Measurements from ENCODE around the gene GBF1. TPM values are rescaled to one million over a fixed set of nuclear protein-coding genes. Genes with fewer than 3 reads are reported as not detected.
"Not testable (repeated sequence)": the region's sequence is repeated elsewhere in the genome, so short reads cannot be mapped to it uniquely, and the experiment has no call there.

Gene GBF1
- total RNA-seq, 4 donors from 2014 or later, result 73.4 to 98.5 (median 95.8) TPM

DNA sequence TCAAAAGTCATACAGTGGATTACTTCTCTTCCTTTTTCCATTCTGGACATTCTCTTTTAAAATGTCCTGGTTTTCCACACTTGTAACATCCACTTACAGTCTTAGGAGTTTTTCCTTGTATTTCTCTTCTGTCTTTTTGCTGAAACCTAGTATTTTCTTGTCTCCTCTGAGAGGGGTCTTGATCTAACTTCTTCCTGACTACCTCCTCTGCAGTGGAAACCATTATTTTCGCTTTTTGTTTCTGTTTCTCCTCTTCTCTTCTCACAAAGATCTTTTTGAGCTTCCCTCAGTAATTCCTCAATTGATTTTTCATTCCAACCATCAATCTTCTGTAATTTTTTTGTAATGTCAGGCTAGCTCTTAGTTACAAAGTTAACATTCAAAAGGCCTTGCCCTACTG is 42.9 kb upstream of the GBF1 start:
- no peak overlapping the region for H3K4me3 ChIP-seq
- H3K27me3 ChIP-seq, result no peaks in the 10 kb centered on the region
- H3K36me3 ChIP-seq, result no peaks in the 10 kb centered on the region
- peaks cover 0 to 11% (median 3%) of the 10 kb centered on the region in 4 donors for H3K9me3 ChIP-seq
- no peaks in the 10 kb centered on the region for H3K4me1 ChIP-seq
- no peak for DNase-seq
- no peak overlapping the region for H3K27ac ChIP-seq
- TF ChIP-seq, protein P1, sequence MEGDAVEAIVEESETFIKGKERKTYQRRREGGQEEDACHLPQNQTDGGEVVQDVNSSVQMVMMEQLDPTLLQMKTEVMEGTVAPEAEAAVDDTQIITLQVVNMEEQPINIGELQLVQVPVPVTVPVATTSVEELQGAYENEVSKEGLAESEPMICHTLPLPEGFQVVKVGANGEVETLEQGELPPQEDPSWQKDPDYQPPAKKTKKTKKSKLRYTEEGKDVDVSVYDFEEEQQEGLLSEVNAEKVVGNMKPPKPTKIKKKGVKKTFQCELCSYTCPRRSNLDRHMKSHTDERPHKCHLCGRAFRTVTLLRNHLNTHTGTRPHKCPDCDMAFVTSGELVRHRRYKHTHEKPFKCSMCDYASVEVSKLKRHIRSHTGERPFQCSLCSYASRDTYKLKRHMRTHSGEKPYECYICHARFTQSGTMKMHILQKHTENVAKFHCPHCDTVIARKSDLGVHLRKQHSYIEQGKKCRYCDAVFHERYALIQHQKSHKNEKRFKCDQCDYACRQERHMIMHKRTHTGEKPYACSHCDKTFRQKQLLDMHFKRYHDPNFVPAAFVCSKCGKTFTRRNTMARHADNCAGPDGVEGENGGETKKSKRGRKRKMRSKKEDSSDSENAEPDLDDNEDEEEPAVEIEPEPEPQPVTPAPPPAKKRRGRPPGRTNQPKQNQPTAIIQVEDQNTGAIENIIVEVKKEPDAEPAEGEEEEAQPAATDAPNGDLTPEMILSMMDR (IDR thresholded peaks at IDR 0.05), result no peak
- TF ChIP-seq POLR2A (IDR thresholded peaks at IDR 0.05), result no peak

DNA sequence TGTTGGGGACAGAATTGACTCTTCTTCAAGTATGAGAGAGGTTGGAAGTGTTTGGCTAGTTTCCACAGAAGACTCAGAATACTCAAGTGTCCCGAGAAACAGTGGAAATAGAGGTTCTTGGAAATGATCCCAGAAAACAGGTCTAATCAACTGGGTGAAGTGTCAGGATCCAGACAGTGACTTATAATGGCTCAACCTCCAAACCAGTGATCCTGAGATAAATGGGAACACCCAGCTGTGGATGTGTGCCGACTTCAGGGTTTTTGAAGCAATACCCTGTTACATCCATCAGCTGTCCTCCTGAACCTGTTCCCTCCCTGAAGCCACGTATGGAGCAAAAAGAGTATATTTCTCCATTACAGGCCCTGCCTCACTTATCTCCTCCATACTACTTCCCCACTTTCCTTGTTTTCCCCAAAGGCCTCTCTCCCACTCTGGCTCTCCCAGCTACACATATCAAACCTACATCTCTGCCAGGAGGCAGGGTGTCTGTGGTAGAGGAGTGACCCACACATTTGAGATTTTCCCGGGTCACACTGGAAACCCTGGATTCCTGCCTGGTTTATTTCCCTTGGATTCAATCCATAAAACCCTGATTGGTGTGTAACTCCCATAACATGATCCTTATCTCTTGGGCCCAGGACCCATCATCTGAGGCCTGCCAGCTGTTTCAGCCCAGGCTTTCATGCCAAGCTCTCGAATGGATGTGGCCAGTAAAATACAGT is 36.9 kb upstream of the GBF1 start:
- Histone ChIP-seq H3K4me3 (no peak overlapping the region), H3K27me3 (no peaks in the 10 kb centered on the region), H3K36me3 (no peaks in the 10 kb centered on the region), H3K9me3 (peaks cover 0 to 10% (median 3%) of the 10 kb centered on the region in 4 donors), H3K27ac (no peak overlapping the region), H3K4me1 (no peaks in the 10 kb centered on the region)
- no peak for TF ChIP-seq POLR2A (IDR thresholded peaks at IDR 0.05)
- TF ChIP-seq, protein P1 (IDR thresholded peaks at IDR 0.05), result no peak
- DNase-seq, result no peak

DNA sequence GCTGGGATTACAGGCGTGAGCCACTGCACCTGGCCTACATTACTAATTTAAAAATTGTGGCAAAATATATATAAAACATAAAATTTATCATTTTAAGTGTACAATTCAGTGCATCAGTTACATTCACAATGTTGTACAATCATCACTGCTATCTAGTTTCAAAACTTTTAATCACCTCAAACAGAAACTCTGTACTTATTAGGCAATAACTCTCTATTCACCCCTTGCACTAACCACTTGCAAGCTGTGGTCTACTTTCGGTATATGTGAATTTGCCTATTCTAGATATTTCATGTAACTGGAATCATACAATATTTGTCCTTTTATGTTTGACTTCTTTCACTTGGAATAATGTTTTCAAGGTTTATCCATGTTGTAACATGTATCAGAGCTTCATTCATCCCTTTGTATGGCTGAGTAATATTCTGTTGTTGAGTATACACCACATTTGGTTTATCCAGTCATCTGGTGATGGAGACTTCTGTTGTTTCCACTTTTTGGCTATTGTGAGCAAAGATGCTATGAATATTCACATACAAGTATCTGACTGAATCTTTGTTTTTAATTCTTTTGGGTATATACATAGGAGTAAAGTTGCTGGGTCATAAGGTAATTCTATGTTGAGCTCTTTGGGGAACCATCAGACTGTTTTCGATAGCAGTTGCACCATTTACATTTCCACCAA is 33.6 kb upstream of the GBF1 start:
- no peak overlapping the region for H3K4me3 ChIP-seq
- H3K9me3 ChIP-seq, result no peaks in the 10 kb centered on the region
- no peaks in the 10 kb centered on the region for H3K27me3 ChIP-seq
- H3K4me1 ChIP-seq, result no peaks in the 10 kb centered on the region
- no peaks in the 10 kb centered on the region for H3K36me3 ChIP-seq
- DNase-seq, result no peak
- no peak overlapping the region for H3K27ac ChIP-seq
- TF ChIP-seq POLR2A (IDR thresholded peaks at IDR 0.05), result no peak

DNA sequence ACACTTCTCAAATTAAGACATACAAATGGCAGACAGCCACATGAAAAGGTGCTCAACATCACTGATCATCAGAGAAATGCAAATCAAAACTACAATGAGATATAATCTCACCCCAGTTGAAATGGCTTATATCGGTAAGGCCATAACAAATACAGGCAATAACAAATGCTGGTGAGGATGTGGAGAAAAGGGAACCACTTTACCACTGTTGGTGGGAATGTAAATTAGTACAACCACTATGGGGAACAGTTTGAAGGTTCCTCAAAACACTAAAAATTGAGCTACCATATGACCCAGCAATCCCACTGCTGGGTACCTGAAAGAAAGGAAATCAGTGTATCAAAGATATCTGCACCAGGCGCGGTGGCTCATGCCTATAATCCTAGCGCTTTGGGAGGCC is 31.7 kb upstream of the GBF1 start:
- not testable (repeated sequence) for H3K36me3 ChIP-seq, H3K27me3 ChIP-seq, DNase-seq, H3K27ac ChIP-seq, H3K4me1 ChIP-seq, H3K9me3 ChIP-seq, H3K4me3 ChIP-seq

DNA sequence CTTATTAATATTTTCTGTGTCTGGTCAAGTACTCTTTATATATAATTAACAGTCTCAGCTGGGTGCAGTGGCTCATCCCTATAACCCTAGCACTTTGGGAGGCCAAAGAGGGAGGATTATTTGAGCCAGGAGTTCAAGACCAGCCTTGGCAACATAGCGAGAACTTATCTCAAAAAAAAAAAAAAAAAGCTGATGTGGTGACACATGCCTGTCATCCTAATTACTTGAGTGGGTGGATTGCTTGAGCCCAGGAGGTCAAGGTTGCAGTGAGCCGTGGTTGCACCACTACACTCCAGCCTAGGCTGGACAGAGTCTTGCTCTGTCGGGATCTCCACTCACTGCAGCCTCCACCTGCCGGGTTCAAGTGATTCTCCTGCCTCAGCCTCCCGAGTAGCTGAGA is 26.0 kb upstream of the GBF1 start:
- Histone ChIP-seq H3K27ac (no peak overlapping the region), H3K4me1 (no peaks in the 10 kb centered on the region)

DNA sequence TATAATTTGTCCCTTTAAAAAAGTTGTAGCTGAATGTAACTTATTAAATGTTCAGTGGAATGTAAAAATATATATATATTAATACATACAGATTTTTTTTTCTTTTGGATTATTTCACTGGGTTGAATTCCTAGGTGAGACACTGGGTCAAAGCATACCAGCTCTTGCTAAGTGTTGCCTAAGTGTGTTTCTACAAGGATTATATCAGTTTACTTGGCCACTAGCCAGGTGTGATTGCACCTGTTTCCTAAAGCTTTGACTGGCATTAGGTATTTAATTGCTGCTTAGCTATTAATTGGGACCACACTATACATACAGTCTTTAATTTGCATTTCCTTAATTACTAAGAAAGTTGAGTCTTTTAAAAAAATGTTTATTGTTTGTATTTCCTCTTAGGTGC is 24.7 kb upstream of the GBF1 start:
- no peak for DNase-seq
- Histone ChIP-seq H3K27me3 (no peaks in the 10 kb centered on the region), H3K9me3 (no peaks in the 10 kb centered on the region), H3K27ac (no peak overlapping the region), H3K36me3 (no peaks in the 10 kb centered on the region), H3K4me1 (no peaks in the 10 kb centered on the region), H3K4me3 (no peak overlapping the region)
- TF ChIP-seq POLR2A (IDR thresholded peaks at IDR 0.05), result no peak
- TF ChIP-seq, protein P1 (IDR thresholded peaks at IDR 0.05), result no peak

More for the DNA sequence above, 26.0 kb upstream of the GBF1 start:
- Histone ChIP-seq H3K4me3 (no peak overlapping the region), H3K27me3 (no peaks in the 10 kb centered on the region), H3K36me3 (no peaks in the 10 kb centered on the region), H3K9me3 (no peaks in the 10 kb centered on the region)
- TF ChIP-seq, protein P1 (IDR thresholded peaks at IDR 0.05), result no peak
- DNase-seq, result no peak

All from Peyer's patch (tissue), 4 donors.